ENCODE results near the gene N4BP2L2.

N4BP2L2 gene

DNA sequence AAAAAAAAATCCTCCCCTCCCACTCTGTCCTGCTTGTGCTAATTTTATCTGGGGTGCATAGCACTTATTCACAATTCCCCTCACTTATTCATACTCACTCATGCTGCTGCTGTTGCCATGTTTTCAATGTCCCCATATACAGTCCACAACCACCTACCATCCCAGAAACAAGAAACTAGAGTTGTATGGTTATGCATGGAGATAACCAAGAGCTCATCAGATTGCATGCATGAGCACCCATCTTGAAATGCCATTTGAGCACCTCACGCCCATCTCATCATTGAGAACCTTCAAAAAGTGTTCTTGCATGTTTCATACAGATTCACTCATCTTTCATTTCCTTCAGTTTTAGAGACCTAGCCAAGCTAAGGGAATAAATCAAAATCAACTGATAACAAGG lies 15.1 kb upstream of the N4BP2L2 start:
- CTCF ChIA-PET: interaction anchor here (1.4 kb wide), 1 partner anchor 27 kb away, joined by 5 read pairs; no protein-coding TSS in a partner anchor
- no peak for DNase-seq (ENCODE audit: extremely low spot score)
- POLR2A ChIA-PET: no interaction called here
- TF ChIP-seq, protein P1, sequence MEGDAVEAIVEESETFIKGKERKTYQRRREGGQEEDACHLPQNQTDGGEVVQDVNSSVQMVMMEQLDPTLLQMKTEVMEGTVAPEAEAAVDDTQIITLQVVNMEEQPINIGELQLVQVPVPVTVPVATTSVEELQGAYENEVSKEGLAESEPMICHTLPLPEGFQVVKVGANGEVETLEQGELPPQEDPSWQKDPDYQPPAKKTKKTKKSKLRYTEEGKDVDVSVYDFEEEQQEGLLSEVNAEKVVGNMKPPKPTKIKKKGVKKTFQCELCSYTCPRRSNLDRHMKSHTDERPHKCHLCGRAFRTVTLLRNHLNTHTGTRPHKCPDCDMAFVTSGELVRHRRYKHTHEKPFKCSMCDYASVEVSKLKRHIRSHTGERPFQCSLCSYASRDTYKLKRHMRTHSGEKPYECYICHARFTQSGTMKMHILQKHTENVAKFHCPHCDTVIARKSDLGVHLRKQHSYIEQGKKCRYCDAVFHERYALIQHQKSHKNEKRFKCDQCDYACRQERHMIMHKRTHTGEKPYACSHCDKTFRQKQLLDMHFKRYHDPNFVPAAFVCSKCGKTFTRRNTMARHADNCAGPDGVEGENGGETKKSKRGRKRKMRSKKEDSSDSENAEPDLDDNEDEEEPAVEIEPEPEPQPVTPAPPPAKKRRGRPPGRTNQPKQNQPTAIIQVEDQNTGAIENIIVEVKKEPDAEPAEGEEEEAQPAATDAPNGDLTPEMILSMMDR (IDR thresholded peaks at IDR 0.05; ENCODE audit: control extremely low read depth, extremely low read depth, low read depth, missing control alignments): no peak

DNA sequence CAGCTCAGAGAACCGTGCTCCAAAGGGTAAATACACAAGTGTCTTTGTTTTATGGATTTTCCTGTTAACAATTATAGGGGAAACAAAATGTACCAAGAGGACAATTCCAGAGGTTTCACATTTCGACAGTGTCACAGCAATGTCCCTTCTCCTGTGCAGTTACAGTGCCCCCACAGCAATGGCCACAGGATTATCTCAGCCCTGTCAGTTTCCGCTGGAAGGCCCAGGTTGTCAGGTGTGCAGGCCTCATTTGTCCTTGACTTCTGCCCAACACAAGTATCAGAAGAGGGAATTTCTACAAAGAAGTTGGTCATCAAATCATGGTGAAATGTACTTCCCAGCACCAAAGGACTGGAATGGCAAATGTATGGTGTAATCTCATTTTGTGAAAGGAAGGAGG lies 11.2 kb upstream of the N4BP2L2 start:
- CTCF ChIA-PET: interaction anchor here (1.5 kb wide), 1 partner anchor 32 kb away, joined by 6 read pairs; no protein-coding TSS in a partner anchor
- DNase-seq (ENCODE audit: extremely low spot score): no peak
- POLR2A ChIA-PET: no interaction called here
- TF ChIP-seq, protein P1 (IDR thresholded peaks at IDR 0.05; ENCODE audit: control extremely low read depth, extremely low read depth, low read depth, missing control alignments): no peak

DNA sequence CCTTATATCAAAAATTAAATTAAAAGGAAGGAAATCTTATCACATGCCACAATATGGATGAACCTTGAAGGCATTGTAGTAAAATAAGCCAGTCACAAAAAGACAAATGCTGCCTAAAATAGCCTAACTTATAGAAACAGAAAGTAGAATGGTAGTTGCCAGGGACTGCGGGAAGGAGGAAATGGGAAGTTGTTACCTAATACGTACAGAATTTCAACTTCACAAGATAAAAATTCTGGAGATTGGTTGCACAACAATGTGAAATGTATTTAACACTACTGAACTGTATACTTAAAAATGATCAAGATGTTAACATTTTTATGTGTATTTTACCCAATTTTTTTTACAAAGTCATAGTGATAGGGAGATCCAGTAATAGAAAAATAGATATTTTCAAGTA lies 10.2 kb upstream of the N4BP2L2 start:
- POLR2A ChIA-PET: no interaction called here
- TF ChIP-seq, protein P1 (IDR thresholded peaks at IDR 0.05; ENCODE audit: control extremely low read depth, extremely low read depth, low read depth, missing control alignments): no peak
- CTCF ChIA-PET: interaction anchor here (1.5 kb wide), 1 partner anchor 33 kb away, joined by 6 read pairs; no protein-coding TSS in a partner anchor
- no peak for DNase-seq (ENCODE audit: extremely low spot score)

DNA sequence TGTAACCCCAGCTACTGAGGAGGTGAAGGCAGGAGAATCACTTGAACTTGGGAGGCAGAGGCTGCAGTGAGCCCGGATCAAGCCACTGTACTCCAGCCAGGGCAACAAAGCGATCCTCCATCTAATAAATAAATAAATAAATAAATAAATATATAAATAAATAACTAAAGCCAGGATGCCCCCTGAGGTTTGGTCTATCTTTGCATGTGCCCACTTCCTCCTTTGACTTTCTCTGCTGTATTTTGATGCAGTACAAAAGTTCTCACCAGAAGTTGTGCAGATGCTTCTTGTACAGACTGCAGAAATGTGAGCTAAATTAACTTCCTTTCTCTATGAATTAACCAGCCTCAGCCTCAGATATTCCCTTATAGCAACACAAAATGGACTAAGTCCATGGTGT lies 6.5 kb upstream of the N4BP2L2 start:
- DNase-seq (ENCODE audit: extremely low spot score): no peak
- CTCF ChIA-PET: interaction anchor here (1.3 to 1.4 kb wide), 3 partner anchors 10 to 36 kb away, joined by 3 to 7 read pairs (median 5); no protein-coding TSS in a partner anchor
- POLR2A ChIA-PET: no interaction called here
- TF ChIP-seq, protein P1 (IDR thresholded peaks at IDR 0.05; ENCODE audit: control extremely low read depth, extremely low read depth, low read depth, missing control alignments): no peak

DNA sequence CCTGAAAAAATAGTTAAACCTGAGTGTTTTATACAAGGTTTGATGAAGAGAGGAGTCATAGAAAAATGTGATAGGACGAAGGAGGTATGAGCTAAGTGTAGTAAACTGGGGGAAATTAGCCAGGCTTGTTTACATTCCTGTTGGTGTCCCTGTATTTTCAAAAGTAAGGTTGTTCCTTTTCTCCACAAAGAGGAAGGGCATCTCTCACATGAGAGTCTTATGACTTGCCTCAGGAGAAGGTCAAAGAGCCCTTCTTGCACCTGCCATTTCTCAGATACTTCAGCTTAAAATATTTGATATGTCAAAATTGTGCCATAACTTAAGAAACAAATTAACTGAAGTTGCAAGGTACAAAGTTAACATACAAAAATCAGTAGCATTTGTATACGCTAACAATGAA lies 3.6 kb upstream of the N4BP2L2 start:
- TF ChIP-seq, protein P1 (IDR thresholded peaks at IDR 0.05; ENCODE audit: control extremely low read depth, extremely low read depth, low read depth, missing control alignments): no peak
- DNase-seq (ENCODE audit: extremely low spot score): no peak
- ChIA-PET CTCF (interaction anchor here (1.0 to 2.0 kb wide), 3 partner anchors 15 to 44 kb away, joined by 3 to 6 read pairs (median 4); partner anchors contain the start of gene PDS5B), POLR2A (no interaction called here)

DNA sequence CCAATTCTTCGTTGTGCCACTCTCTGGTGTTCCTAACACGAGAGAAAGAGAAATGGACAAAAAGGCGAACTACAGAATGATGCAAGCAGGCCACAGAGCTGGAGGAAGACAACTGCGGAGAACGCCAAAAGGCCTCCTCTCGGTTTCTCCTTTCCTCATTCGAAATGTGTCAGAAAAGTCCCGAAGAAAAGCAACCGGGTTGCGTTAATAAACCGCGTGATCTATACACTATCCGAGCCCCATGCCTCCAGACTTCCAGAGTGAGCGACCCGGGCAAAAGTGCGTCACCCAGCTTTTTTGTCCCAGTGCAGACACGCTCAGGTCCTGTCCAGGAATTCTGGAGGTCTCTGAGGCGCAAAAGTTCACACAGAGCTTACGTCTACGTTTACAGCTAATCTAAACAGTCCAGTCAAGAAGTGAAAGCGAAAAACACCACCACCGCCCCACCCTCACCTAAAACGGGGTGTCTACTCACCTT lies 413 bp downstream of the N4BP2L2 start:
- CTCF ChIA-PET: interaction anchor here (1.5 to 1.9 kb wide), 3 partner anchors 48 to 1141 kb away, joined by 3 to 6 read pairs (median 3); partner anchors contain the start of gene PDS5B
- TF ChIP-seq, protein P1 (IDR thresholded peaks at IDR 0.05; ENCODE audit: control extremely low read depth, extremely low read depth, low read depth, missing control alignments): no peak
- POLR2A ChIA-PET: no interaction called here
- DNase-seq (ENCODE audit: extremely low spot score): peak; percentile 64
